NT2/D1 (cell line): Measurements from ENCODE around the gene DAB2IP.

Experiments used
- DNase-seq: peaks from one replicate; pipeline ENCODE4 v3.0.0-alpha.2; 2011; ENCODE audit warnings: low read depth, low spot score
- H3K27me3 ChIP-seq: 2 replicates; pipeline ENCODE4 v1.6.0; 2011; ENCODE audit warnings: mild to moderate bottlenecking; ENCODE audit not compliant: insufficient read length, insufficient read depth
- H3K36me3 ChIP-seq: 2 replicates; pipeline ENCODE4 v1.6.1; 2011; ENCODE audit warnings: mild to moderate bottlenecking, low read length, mixed read lengths; ENCODE audit not compliant: insufficient read depth, insufficient read length
- H3K4me1 ChIP-seq: 2 replicates; pipeline ENCODE4 v1.5.1; 2011; ENCODE audit not compliant: insufficient read depth, insufficient read length
- H3K4me3 ChIP-seq: 2 replicates; pipeline ENCODE4 v1.5.1; 2011; ENCODE audit warnings: low read depth; ENCODE audit not compliant: insufficient read length
- H3K9ac ChIP-seq: 2 replicates; pipeline ENCODE4 v1.6.0; 2011; ENCODE audit warnings: low read depth; ENCODE audit not compliant: insufficient read length
- H3K9me3 ChIP-seq: 2 replicates; pipeline ENCODE4 v1.5.1; 2011; ENCODE audit warnings: mild to moderate bottlenecking, low read length; ENCODE audit not compliant: insufficient read depth
- SUZ12 ChIP-seq: IDR thresholded peaks from 2 replicates; pipeline ENCODE4 v1.6.1; 2011; ENCODE audit not compliant: insufficient read length, insufficient read depth; ENCODE audit errors: extremely low read depth
- YY1 ChIP-seq: IDR thresholded peaks from 2 replicates; pipeline ENCODE4 v1.6.1; 2011; ENCODE audit not compliant: insufficient read length, insufficient read depth
- ZNF274 ChIP-seq: IDR thresholded peaks from 2 replicates; pipeline ENCODE4 v1.6.1; 2011; ENCODE audit warnings: mild to moderate bottlenecking, low read depth, low read length

The DAB2IP gene

DNA sequence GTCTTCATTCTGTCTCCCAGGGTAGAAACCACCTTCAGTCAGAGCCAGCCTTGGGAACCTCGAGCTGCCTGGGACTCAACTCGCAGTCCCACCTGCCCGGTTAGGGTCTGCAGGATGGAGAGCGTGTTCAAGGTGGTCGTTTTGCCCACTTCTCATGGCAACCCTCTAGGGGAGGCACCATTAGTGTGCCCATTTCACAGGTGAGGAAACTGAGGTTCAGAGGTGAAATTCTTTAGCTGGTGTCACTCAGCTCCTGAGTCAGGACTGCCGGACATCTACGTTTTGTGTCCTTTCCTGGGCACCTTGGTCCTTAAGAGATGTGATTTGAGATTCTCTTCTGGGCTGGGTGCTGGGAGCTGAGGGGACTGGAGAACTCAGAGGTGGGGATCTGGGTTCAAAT lies 30.0 kb downstream of the DAB2IP start:
- Histone ChIP-seq H3K27me3 (no peaks in the 10 kb centered on the region), H3K9me3 (no peaks in the 10 kb centered on the region), H3K36me3 (peaks cover 67% of the 10 kb centered on the region), H3K4me3 (no peak overlapping the region), H3K9ac (no peak overlapping the region), H3K4me1 (peaks cover 2% of the 10 kb centered on the region)
- TF ChIP-seq YY1 (no peak), SUZ12 (no peak)
- no peak for DNase-seq

DNA sequence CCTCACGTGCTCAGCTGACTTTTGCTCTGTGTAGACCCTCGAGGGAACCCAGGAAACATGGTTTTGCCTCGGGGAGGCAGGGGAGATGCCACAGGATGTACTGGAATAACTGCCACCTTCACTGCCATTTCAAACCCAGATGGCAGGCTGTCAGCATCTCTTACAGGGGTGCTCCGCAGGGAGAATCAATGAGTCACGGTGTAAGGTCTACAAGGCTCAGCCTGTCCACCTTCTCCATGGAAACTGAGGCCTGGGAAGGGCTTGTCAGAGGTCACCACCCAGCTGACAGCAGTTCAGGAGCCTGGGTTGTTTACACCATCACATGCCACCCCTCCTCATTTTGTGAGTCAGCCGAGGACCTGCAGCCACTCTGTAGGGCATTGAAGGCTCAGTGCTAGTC lies 30.8 kb downstream of the DAB2IP start:
- TF ChIP-seq SUZ12, result no peak
- no peak for TF ChIP-seq YY1
- no peak for TF ChIP-seq ZNF274
- H3K4me1 ChIP-seq, result peaks cover 5% of the 10 kb centered on the region
- no peak overlapping the region for H3K9ac ChIP-seq
- peaks cover 69% of the 10 kb centered on the region for H3K36me3 ChIP-seq
- H3K4me3 ChIP-seq, result no peak overlapping the region
- no peaks in the 10 kb centered on the region for H3K27me3 ChIP-seq
- no peaks in the 10 kb centered on the region for H3K9me3 ChIP-seq
- no peak for DNase-seq

DNA sequence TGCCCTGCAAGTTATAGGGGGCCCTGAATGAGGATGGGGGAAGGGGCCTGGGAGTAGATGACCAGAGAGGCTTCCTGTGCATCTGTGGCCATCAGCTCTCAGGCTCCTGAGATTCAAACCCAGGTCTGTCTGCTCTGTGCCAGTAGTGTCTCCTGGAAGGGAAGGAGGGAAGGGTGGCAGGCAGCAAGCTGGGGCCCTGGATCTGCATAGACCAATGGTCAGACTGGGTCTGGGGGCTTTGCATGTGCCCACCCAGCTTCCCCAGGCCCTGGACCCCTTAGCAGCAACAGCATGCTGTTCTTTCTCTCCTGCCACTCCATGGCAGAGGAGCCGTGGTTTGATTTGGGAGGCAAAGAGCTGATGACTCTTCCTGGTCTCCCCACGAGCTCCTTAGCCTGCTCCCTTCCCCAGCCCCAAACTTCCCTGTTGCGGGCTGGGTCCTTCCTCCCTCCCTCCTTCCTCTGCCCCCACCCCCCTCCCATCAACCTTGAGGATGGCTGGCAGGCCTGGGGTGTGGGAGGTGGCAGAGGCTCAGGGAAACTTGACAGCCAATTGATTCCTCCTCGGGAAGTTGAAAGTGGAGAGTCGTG lies 31.6 kb downstream of the DAB2IP start:
- H3K36me3 ChIP-seq, result peaks cover 77% of the 10 kb centered on the region
- H3K27me3 ChIP-seq, result no peaks in the 10 kb centered on the region
- peaks cover 9% of the 10 kb centered on the region for H3K4me1 ChIP-seq
- TF ChIP-seq SUZ12 (no peak), YY1 (no peak), ZNF274 (no peak)
- DNase-seq, result no peak
- H3K9ac ChIP-seq, result no peak overlapping the region
- H3K9me3 ChIP-seq, result no peaks in the 10 kb centered on the region
- no peak overlapping the region for H3K4me3 ChIP-seq

DNA sequence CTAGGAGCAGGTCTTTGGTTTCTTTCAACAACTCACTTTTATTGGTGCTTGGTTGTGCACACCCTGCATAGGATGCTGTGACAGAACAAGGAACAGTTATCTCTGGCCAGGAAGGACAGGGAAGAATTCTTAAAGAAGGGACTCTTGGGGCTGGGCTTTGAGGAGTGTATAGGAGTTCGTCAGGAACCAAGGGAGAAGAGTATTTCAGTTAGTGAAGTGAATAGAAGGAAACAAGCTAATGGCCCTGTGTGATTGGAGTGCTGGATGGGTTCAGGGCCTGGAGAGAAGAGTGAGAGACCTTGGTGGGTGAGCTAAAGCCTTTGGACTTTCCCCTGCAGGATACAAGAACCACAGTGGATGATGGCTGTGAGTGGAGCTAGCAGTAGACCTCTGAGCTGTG lies 32.2 kb downstream of the DAB2IP start:
- no peak overlapping the region for H3K9ac ChIP-seq
- no peaks in the 10 kb centered on the region for H3K9me3 ChIP-seq
- H3K36me3 ChIP-seq, result peaks cover 77% of the 10 kb centered on the region
- no peaks in the 10 kb centered on the region for H3K27me3 ChIP-seq
- no peak for DNase-seq
- H3K4me3 ChIP-seq, result no peak overlapping the region
- peaks cover 13% of the 10 kb centered on the region for H3K4me1 ChIP-seq
- TF ChIP-seq YY1, result no peak
- no peak for TF ChIP-seq ZNF274
- TF ChIP-seq SUZ12, result no peak

DNA sequence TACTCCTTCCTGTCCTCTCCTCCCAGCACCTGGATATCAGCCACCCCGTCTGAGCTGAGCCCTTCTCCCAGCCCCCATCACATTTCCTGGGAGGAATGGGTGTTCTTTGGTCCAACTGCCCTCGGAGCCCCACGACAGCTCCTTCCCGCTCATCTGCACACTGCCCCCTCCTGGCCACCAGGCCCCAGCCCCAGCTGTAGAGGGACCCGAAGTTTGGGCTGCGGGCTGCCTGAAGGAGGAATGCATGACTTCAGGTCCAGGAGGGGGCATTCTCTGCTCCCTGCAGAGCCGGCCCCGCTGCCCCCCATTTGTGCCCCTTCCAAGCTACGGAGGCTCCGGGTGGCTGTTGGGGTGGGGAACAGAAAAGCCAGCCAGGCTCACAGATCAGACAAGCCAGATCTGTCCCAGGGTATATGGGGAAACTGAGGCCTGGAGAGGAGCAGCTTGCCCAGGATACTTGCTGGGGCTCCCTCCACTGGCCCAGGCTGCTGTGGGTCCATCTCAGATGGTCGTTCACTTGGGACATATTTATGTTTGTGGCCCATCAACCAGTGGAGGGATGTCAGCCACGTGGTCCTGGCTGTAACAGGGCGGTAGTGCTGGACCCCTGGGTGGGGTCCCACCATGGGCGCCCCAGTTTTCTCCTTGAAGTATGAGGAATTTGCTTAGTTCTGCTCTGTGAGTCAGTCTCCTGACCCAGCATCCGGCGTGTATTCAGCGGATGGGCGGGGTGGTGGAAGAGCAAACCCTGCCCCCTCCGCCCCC lies 33.1 kb downstream of the DAB2IP start:
- Histone ChIP-seq H3K9ac (no peak overlapping the region), H3K4me3 (no peak overlapping the region), H3K9me3 (no peaks in the 10 kb centered on the region), H3K27me3 (no peaks in the 10 kb centered on the region), H3K4me1 (peaks cover 15% of the 10 kb centered on the region), H3K36me3 (peaks cover 71% of the 10 kb centered on the region)
- no peak for TF ChIP-seq YY1
- no peak for TF ChIP-seq ZNF274
- no peak for DNase-seq

DNA sequence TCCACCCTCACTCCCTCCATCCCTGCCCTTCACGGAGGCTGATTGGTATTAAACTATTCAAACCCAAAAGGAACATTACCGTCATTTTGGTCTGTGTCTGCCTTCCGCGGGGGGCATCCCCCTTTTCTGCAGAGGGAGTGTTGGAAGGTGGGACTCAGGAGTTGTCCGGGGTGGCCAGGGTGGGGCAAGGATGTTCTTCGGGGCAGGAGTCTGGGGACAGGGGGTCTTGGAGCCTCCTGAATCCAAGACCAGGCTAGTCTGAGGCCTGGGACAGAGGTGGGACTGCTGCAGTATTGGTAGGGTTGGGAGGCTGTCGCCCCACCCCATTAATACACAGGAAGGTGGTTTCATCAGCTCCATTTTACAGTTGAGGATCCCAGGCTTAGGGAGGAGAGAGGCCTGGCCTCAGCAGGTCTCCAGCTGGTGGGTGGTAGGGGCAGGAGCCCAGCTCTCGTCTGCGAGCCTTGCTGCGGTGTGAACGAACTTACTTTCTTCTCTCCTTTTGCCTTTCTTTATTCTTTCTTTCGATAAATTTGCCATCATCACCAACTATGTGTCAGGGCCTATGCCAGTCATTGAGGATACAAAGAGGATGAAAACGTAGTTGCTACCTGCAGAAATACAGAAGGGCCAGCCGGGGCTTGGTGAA lies 33.8 kb downstream of the DAB2IP start:
- H3K4me1 ChIP-seq, result peaks cover 22% of the 10 kb centered on the region
- H3K9ac ChIP-seq, result no peak overlapping the region
- H3K27me3 ChIP-seq, result no peaks in the 10 kb centered on the region
- H3K36me3 ChIP-seq, result peaks cover 64% of the 10 kb centered on the region
- TF ChIP-seq SUZ12, result no peak
- no peak for TF ChIP-seq ZNF274
- no peak for TF ChIP-seq YY1
- H3K4me3 ChIP-seq, result no peak overlapping the region
- no peak for DNase-seq
- H3K9me3 ChIP-seq, result no peaks in the 10 kb centered on the region

DNA sequence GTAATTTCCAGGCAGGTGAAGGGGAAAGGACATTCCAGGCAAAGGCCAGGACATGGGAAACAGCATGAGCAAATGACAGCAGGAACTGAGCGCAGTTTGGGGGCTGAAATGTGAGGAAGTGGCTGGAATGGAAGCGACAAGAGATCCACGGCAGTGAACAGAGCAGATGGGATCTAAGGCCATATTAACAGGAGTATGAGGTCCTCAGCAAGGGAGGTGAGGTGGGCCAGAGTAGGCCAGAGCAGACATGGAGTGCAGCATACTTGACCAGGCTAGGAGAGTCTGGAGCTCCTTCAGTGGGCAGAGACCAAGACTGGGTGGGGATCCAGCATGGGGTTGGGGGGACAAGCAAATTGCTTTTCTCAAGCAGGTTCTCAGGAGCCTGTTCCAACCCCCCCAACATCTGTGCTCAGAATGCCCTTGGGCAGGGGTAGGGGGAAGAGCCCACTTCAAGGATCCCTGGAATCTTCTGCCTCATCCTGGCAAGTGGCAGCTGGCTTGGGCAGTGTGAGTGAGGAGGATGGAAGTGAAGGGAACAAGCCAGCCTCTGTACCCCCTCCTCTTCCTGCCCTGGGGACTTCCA lies 34.5 kb downstream of the DAB2IP start:
- no peak overlapping the region for H3K4me3 ChIP-seq
- no peak overlapping the region for H3K9ac ChIP-seq
- no peaks in the 10 kb centered on the region for H3K27me3 ChIP-seq
- TF ChIP-seq ZNF274 (no peak), SUZ12 (no peak), YY1 (no peak)
- peaks cover 28% of the 10 kb centered on the region for H3K4me1 ChIP-seq
- H3K36me3 ChIP-seq, result peaks cover 61% of the 10 kb centered on the region
- DNase-seq, result no peak
- no peaks in the 10 kb centered on the region for H3K9me3 ChIP-seq
